Measurements from ENCODE around the gene PPM1F.

PPM1F gene

DNA sequence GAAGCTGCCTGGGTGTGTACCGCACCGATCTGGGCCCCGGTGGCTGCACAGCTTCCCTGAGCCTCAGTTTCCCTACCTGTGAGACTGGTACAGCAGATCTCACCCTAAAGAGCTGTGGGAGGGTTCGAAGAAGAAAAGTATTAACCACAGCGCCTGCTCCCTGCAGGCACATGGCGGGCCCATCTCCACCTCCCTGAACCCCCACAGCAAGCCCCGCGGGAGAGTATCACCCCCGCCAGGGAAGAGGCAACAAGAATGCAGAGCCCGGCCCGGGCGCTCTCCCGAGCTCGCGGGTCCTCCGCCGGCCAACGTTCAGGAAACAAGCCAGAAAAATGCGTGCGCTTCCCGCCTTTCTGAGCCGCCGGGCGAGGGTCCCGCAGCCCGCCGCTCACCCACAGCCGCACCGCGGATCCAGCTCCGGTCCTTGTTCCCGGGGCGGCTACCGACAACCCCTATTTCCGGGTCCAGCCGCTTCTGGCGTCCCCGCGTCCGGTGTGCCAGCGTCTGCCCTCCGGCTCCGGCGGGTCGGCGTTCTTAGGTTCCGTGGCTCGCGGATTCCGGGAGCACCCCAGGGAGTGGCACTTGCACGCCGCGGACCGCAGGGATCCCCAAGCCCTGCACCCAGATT is 29.8 kb upstream of the PPM1F start, which contains the start of gene TOP3B:
TOP3B (minus strand) TSS at position 450 of the 628 bp plus-strand sequence. CDS start 7,078 bp downstream, outside the sequence.
- peak; percentile 51 for DNase-seq (ENCODE audit: extremely low read depth, low read depth)
- TF ChIP-seq, protein P1, sequence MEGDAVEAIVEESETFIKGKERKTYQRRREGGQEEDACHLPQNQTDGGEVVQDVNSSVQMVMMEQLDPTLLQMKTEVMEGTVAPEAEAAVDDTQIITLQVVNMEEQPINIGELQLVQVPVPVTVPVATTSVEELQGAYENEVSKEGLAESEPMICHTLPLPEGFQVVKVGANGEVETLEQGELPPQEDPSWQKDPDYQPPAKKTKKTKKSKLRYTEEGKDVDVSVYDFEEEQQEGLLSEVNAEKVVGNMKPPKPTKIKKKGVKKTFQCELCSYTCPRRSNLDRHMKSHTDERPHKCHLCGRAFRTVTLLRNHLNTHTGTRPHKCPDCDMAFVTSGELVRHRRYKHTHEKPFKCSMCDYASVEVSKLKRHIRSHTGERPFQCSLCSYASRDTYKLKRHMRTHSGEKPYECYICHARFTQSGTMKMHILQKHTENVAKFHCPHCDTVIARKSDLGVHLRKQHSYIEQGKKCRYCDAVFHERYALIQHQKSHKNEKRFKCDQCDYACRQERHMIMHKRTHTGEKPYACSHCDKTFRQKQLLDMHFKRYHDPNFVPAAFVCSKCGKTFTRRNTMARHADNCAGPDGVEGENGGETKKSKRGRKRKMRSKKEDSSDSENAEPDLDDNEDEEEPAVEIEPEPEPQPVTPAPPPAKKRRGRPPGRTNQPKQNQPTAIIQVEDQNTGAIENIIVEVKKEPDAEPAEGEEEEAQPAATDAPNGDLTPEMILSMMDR (IDR thresholded peaks at IDR 0.05; ENCODE audit: low read depth, low read length): no peak

DNA sequence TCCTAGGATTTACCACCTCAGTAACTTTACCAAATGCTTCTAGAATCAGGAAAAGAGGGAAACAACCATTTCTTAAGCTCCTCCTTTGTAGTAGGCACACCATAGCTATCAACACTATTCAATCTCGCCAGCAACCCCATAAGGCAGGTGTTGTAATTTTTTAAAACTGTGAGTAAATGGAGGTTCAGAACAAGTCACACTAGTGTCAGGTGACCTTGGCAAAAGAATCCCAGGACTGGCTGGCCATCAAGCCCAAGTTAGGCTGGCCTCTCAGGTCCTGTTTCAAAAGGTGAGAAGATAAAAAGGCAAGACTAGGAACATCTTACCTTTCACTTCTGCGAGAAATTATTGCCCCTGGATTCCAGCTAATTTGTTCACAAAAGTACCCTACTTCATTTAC is 29.2 kb upstream of the PPM1F start:
- TF ChIP-seq, protein P1 (IDR thresholded peaks at IDR 0.05; ENCODE audit: low read depth, low read length): no peak
- DNase-seq (ENCODE audit: extremely low read depth, low read depth): no peak

DNA sequence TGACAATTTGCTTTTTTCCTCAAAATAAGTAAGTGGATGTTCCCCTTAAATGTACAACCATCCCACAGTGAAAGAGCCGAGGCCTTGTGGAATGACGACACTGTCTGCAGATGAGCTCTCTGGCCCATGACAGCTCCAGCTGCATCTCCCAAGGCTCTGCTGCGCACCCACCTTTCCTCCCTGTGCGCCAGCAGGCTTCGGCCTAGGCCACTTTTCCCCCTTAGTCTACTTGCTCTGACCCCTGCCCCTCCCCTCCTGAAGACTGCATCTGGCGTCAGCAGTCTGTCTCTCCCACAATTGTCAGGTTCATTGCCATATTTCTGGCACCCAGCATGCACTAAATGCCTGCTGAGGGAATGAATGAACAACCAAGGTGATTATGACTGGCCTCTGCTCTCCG is 27.9 kb upstream of the PPM1F start:
- TF ChIP-seq, protein P1 (IDR thresholded peaks at IDR 0.05; ENCODE audit: low read depth, low read length): no peak
- no peak for DNase-seq (ENCODE audit: extremely low read depth, low read depth)

DNA sequence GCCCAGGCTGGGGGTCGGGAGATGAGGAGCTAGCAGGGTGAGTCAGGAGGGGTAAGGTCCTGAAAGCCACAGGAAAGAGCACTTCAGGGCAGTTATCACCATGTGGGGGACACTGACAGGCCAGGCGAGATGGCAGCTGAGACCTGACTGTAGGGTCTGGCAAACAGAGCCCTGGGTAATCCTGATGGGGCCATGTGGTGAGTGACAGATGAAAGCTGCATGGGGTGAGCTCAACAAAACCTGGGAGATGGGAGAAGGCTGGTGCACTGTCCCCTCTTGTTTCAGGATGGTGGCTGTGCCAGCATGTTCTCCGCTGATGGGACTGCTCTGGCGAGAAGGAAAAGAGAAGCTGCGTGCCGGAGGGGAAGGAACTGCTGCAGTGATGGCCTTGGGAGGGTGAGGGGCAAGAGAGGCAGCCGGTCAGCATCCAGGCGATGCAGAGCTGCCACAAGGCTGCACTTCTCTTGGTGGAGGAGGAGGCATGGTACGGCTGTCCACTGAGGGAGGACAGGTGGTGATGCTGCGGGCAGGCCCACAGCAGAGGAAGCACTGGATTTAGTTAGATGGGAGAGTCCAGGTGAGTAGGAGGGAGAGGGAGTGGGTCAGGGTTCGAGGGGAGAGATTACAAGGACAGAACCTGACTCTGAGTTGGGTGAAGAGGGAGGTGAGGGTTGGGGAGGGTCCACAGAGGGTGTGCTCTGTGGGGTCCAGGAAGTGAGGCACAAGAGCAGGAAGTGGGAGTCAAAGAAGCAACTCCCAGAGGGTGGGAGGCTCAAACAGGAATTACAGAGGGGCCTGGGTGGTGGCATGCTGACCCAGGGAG is 26.1 kb upstream of the PPM1F start:
- TF ChIP-seq, protein P1 (IDR thresholded peaks at IDR 0.05; ENCODE audit: low read depth, low read length): no peak
- no peak for DNase-seq (ENCODE audit: extremely low read depth, low read depth)

DNA sequence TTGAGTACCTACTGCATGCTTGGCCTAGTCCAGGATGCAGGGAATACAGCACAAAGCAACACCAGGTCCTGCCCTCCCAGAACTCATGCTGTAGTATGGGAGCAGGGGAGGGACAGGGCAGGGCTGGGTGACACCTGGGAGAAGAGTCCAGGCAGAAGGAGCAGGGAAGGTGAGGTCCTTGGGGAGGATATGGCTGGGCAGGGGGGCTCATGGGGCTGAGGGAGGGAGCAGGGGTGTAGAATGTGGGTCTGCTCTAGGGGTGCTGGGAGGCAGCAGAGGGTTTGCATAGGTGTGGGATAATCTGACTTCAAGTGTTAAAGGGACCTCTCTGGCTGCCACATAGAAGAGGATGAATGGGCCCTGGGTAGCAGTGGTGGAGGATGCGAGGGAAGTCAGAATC is 25.2 kb upstream of the PPM1F start:
- TF ChIP-seq, protein P1 (IDR thresholded peaks at IDR 0.05; ENCODE audit: low read depth, low read length): no peak

DNA sequence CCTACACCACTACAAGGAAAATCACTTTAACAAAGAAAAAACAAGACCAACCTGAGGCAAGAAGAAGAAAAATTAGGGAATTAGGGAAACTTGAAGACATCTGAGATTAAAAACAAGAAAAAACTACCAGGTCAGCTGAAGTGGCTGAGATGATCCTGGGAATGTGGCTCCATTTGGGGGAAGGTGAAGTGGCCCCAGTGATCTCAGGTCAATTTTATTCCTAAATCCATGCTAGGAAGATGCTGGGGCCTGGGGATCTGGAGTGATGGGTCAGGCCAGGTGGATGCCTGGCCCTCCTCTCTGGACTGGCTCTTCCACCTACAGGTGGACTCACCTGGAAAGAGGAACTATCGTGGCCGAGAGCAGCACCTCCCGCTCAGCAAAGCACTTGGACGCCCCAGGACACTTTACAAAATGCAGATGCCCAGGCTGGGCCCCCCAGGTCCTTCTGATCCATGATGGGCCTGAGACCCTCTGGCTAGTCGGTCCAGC is 23.3 kb upstream of the PPM1F start:
- TF ChIP-seq, protein P1 (IDR thresholded peaks at IDR 0.05; ENCODE audit: low read depth, low read length): no peak
- no peak for DNase-seq (ENCODE audit: extremely low read depth, low read depth)

More for the DNA sequence above, 25.2 kb upstream of the PPM1F start:
- DNase-seq (ENCODE audit: extremely low read depth, low read depth): no peak

DNA sequence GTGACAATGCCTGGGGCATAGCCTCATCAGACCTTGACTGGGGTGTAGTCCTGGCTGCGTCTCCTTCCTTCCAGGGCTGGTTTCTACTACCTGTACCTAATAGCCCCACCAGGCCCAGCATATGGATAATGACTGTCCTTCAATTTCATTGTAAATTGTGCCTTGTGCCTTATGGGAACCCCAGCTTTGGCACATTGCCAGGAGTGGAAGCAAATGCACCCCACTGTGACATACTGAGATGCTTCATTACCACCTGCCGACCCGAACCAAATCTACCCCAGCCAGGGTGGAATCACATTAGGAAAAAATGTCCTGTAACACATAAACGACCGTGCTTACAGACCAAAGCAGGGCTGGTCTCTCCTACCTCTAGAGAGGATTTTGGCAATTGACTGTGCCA is 22.6 kb upstream of the PPM1F start:
- TF ChIP-seq, protein P1 (IDR thresholded peaks at IDR 0.05; ENCODE audit: low read depth, low read length): no peak
- no peak for DNase-seq (ENCODE audit: extremely low read depth, low read depth)

Data from AG09319 (cell line).